IPS-20b (cell line): ENCODE results near the gene ADD2.

Experiments
- H3K27ac ChIP-seq: one replicate; pipeline ENCODE4 v1.5.1; 2013; ENCODE audit warnings: low read length
- H3K27me3 ChIP-seq: 2 replicates; pipeline ENCODE4 v1.6.1; 2013; ENCODE audit warnings: mild to moderate bottlenecking, low read length, inconsistent platforms; ENCODE audit not compliant: insufficient read depth
- H3K36me3 ChIP-seq: 2 replicates; pipeline ENCODE4 v1.6.1; 2013; ENCODE audit warnings: low read depth, mild to moderate bottlenecking, inconsistent platforms, low read length, moderate library complexity; ENCODE audit not compliant: insufficient read depth
- H3K4me1 ChIP-seq: 2 replicates; pipeline ENCODE4 v1.6.1; 2013; ENCODE audit warnings: mild to moderate bottlenecking, control low read depth, inconsistent platforms, low read length, moderate library complexity; ENCODE audit not compliant: insufficient read depth
- H3K4me3 ChIP-seq: 2 replicates; pipeline ENCODE4 v1.5.1; 2013; ENCODE audit warnings: mild to moderate bottlenecking, low read length, inconsistent platforms
- H3K9ac ChIP-seq: 2 replicates; pipeline ENCODE4 v1.6.1; 2013; ENCODE audit warnings: low read depth, mild to moderate bottlenecking, inconsistent platforms, low read length, moderate library complexity
- H3K9me3 ChIP-seq: 2 replicates; pipeline ENCODE4 v1.6.1; 2013; ENCODE audit warnings: mild to moderate bottlenecking, low read depth, low read length, inconsistent platforms; ENCODE audit not compliant: insufficient read depth

The ADD2 gene

DNA sequence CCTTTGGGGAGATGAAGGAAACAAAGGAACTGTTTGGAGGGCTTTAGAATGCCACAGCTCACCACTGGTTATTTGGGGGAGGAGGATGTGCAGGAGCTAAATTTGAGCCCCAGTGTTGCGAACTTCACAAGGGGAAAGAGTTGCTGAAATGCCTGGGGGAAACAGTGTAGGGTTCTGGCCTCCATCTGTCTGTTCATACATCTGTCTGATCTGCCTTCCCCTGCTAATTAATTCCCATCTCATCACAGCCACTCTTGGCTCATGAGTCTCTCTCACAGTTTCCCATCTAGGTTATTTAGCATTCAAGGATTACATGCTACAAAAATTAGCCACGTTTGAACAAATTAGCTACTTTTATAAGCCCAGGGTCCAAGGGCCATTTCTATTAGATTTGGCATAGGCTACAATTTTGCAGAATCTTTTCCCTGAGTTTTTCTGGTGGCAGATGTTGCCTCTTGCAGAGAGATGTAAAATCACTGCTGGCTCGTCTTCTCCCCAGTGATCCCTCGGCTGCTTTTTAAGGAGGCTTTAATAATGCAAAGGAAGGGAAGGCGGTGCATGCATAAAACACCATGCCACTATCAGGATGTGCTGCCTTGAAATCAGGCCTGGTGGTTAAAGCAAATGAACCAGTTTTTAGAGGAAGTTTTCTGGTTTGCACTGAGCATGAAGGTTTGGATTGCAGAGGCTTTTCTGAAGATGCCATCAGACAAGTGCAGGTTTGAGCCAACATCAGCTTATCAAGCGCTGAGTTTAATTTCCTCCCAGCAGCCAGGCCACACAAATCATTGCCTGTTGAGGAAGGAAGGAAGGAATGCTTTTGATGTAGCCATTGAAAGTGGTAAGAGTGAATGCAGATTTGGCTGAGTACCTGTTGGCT is 35.0 kb downstream of the ADD2 start:
- Histone ChIP-seq H3K27me3 (no peaks in the 10 kb centered on the region), H3K27ac (peak overlapping the region; percentile 95), H3K4me1 (peaks cover 82% of the 10 kb centered on the region), H3K9ac (peak overlapping the region; percentile 52; the same call in 1 of the 2 replicates), H3K9me3 (no peaks in the 10 kb centered on the region), H3K36me3 (no peaks in the 10 kb centered on the region), H3K4me3 (peak overlapping the region; percentile 57)

GRCh38 chr2:70730730-70731129 is 37.3 kb downstream of the ADD2 start:
- no peaks in the 10 kb centered on the region for H3K27me3 ChIP-seq
- H3K4me1 ChIP-seq = peaks cover 76% of the 10 kb centered on the region
- H3K27ac ChIP-seq = no peak overlapping the region
- H3K4me3 ChIP-seq = no peak overlapping the region
- no peaks in the 10 kb centered on the region for H3K36me3 ChIP-seq
- H3K9me3 ChIP-seq = no peaks in the 10 kb centered on the region
- H3K9ac ChIP-seq = no peak overlapping the region

DNA sequence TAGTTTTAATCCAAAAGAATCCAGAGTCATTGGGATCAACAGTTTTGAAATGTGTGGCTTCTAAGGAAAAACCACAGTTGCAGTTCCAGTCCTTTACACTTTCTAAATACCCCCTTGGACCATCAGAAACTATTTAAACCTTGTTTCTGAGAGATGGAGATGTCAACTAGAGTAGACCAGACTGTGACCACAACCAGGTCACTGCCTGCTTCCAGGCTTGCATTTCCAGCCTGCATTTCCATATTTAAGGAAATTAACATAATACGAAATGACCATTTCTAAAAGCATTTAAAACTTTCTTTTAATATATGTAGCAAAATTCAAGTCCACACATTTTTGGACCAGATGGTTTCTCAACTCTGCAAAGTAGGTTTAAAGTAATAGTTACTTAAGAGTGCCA is 38.4 kb downstream of the ADD2 start:
- Histone ChIP-seq H3K4me3 (no peak overlapping the region), H3K36me3 (no peaks in the 10 kb centered on the region), H3K9ac (no peak overlapping the region; the same call in 1 of the 2 replicates), H3K27me3 (no peaks in the 10 kb centered on the region), H3K9me3 (no peaks in the 10 kb centered on the region), H3K4me1 (peaks cover 67% of the 10 kb centered on the region), H3K27ac (no peak overlapping the region)

DNA sequence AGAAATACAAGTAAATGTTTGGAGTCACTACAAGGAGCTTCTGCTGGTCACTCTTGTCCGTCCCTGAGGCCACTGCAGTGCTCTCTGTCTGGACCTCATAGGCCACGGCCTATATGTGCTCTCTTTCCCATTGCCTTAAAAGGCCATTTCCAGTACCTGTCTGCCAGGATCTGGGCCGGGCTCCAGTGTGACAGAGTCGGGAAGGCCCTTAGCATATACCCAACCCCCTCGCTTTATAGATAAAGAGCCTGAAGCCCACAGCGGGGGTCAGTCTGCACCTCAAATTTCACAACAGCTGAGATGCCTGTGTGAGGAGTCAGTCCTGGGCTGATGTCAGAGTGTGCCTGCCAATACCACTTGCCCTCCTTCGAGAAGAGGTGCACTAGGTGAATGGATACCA is 39.9 kb downstream of the ADD2 start:
- Histone ChIP-seq H3K27ac (peak overlapping the region; percentile 67), H3K9ac (peak overlapping the region; percentile 63; the same call in 1 of the 2 replicates), H3K27me3 (no peaks in the 10 kb centered on the region), H3K9me3 (no peaks in the 10 kb centered on the region), H3K36me3 (no peaks in the 10 kb centered on the region), H3K4me1 (peaks cover 52% of the 10 kb centered on the region), H3K4me3 (peak overlapping the region; percentile 4; the same call in 1 of the 2 replicates)

- Histone ChIP-seq H3K27ac (no peak overlapping the region), H3K9ac (no peak overlapping the region), H3K27me3 (no peaks in the 10 kb centered on the region), H3K4me1 (peaks cover 42% of the 10 kb centered on the region), H3K4me3 (no peak overlapping the region), H3K9me3 (no peaks in the 10 kb centered on the region), H3K36me3 (no peaks in the 10 kb centered on the region)
Observed at GRCh38 chr2:70726947-70727725, 40.9 kb downstream of the ADD2 start.

GRCh38 chr2:70725505-70725904 is 42.5 kb downstream of the ADD2 start:
- H3K4me1 ChIP-seq = peaks cover 26% of the 10 kb centered on the region
- H3K9ac ChIP-seq = no peak overlapping the region
- H3K27ac ChIP-seq = no peak overlapping the region
- H3K36me3 ChIP-seq = no peaks in the 10 kb centered on the region
- H3K4me3 ChIP-seq = no peak overlapping the region
- no peaks in the 10 kb centered on the region for H3K27me3 ChIP-seq
- no peaks in the 10 kb centered on the region for H3K9me3 ChIP-seq

DNA sequence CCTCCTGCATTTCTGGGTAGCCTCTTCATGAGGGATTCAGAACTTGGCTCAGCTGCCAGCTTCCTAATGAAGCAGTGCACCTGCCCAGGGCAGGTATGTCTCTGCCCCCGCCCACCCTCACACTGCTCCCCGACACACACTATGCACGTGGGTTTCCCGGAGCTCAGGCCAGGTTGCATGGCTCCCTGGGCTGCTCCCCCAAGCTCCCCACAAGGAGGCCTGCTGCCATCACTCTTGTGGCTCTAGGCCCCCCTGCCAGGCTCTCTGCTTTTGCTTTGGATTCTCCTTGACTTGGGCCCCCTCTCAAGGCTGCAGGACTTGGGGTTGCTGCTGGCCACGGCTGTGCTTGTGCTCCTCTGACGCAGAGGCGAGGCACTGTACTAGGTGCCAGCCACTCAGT is 43.6 kb downstream of the ADD2 start:
- Histone ChIP-seq H3K36me3 (no peaks in the 10 kb centered on the region), H3K9me3 (no peaks in the 10 kb centered on the region), H3K27me3 (no peaks in the 10 kb centered on the region), H3K4me1 (peaks cover 15% of the 10 kb centered on the region), H3K9ac (no peak overlapping the region), H3K4me3 (no peak overlapping the region), H3K27ac (no peak overlapping the region)

DNA sequence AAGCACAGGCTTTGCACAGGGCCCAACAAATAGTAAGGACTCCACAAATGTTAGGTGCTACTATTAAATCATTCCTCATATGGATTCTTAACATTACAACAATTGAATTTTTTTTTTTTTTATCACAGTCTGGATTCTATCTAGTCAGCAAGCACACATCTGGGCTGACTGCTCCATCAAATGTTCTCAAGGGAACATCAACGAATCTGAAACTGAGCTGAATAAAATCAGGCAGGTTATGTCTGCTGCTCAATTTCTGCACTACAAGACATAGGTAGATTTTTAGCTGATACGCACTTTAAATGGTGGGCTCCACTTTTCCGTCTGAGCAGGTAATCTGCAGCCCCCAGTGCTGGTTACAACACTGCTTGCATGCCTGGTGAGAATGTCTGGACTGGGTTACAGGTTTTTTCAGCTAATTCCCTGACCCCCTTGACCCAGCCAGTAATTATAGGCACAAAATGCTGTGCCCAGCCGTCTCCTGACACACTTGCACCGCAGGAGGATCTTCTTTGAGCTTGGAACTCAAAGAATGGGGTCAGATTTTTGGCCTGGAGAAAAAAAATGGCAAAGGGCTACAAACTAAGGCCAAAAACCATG is 44.6 kb downstream of the ADD2 start:
- Histone ChIP-seq H3K4me3 (no peak overlapping the region), H3K27ac (no peak overlapping the region), H3K9ac (no peak overlapping the region), H3K4me1 (peaks cover 6% of the 10 kb centered on the region; the same call in 1 of the 2 replicates), H3K9me3 (no peaks in the 10 kb centered on the region), H3K36me3 (no peaks in the 10 kb centered on the region), H3K27me3 (no peaks in the 10 kb centered on the region)

DNA sequence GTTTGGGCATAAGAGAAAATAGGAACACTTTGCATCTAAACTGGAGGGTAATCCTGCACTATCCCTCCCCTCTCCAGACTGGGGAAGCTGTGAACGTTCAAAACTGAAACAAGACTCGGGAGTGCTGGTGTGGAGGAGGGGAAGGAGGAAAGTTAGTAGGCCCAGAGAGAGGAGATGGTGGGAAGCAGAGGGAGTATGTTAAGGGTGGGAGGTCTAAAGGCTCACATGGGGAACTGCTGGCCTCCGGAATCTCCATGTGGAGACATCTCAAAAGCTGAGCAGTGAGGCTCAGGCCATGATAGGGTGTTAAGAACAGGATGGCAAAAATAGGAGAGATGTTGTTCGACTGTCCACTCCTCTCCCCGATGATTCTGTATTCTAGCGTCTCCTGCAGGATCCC is 47.9 kb downstream of the ADD2 start:
- Histone ChIP-seq H3K9ac (no peak overlapping the region), H3K4me1 (peaks cover 9% of the 10 kb centered on the region), H3K9me3 (no peaks in the 10 kb centered on the region), H3K36me3 (no peaks in the 10 kb centered on the region), H3K4me3 (no peak overlapping the region), H3K27me3 (no peaks in the 10 kb centered on the region), H3K27ac (no peak overlapping the region)

DNA sequence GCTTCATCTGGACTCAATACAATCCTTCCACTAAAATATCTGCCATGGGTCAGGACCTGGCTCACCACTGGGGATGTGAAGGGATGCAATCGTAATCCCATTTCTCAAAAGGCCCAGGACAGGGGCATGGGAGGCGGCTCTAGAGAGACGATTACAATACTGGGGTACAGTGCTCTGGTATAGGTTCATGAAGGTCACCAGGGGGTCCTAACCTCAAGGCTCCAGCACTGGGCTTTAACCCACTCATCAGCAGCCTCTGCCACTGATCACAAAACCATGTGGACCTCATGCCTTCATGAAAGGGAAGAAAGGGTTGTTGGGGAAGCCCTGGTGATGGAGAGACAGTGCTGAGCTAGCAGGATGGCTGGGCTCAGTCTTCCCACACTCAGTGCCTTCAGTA is 48.8 kb downstream of the ADD2 start:
- H3K9me3 ChIP-seq = no peaks in the 10 kb centered on the region
- no peak overlapping the region for H3K4me3 ChIP-seq
- H3K9ac ChIP-seq = no peak overlapping the region
- no peaks in the 10 kb centered on the region for H3K36me3 ChIP-seq
- H3K27me3 ChIP-seq = no peaks in the 10 kb centered on the region
- H3K4me1 ChIP-seq = peaks cover 17% of the 10 kb centered on the region
- no peak overlapping the region for H3K27ac ChIP-seq

DNA sequence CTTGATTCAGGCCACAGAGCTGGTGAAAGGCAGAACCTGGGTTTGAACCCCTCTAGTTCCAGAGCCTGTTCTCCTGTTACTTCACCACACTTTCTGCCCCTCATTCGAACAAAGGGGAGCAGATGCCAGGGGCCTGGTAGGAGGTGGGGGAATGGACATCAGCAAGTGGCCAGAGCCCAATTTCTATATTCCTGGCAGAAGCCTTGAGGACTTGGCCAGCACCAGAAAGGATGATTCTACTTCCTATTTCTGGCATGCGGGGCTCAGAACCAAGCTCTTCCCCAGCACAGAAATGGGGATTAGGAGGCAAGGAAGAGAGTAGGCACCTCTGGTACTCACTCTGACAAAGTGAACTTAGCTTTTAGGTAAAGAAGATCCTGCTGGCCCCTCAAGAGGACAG is 49.3 kb downstream of the ADD2 start:
- H3K27ac ChIP-seq = no peak overlapping the region
- H3K27me3 ChIP-seq = no peaks in the 10 kb centered on the region
- no peak overlapping the region for H3K9ac ChIP-seq
- no peaks in the 10 kb centered on the region for H3K9me3 ChIP-seq
- no peaks in the 10 kb centered on the region for H3K36me3 ChIP-seq
- H3K4me1 ChIP-seq = peaks cover 19% of the 10 kb centered on the region
- no peak overlapping the region for H3K4me3 ChIP-seq
